ENCODE results near the gene HYCC1. TPM values are rescaled to one million over a fixed set of nuclear protein-coding genes. Genes with fewer than 3 reads are reported as not detected.

The HYCC1 gene
- total and polyA plus RNA-seq, 9 of the 15 experiments (the other 6 are each of a cell fraction or from before 2014, with no cell fraction given): 11.2 to 40.6 (median 37.9) TPM

GRCh38 chr7:23013715-23014649 is at the start of gene HYCC1 (continued):
- TF ChIP-seq, protein P1, sequence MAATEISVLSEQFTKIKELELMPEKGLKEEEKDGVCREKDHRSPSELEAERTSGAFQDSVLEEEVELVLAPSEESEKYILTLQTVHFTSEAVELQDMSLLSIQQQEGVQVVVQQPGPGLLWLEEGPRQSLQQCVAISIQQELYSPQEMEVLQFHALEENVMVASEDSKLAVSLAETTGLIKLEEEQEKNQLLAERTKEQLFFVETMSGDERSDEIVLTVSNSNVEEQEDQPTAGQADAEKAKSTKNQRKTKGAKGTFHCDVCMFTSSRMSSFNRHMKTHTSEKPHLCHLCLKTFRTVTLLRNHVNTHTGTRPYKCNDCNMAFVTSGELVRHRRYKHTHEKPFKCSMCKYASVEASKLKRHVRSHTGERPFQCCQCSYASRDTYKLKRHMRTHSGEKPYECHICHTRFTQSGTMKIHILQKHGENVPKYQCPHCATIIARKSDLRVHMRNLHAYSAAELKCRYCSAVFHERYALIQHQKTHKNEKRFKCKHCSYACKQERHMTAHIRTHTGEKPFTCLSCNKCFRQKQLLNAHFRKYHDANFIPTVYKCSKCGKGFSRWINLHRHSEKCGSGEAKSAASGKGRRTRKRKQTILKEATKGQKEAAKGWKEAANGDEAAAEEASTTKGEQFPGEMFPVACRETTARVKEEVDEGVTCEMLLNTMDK (IDR thresholded peaks at IDR 0.05; ENCODE audit: borderline replicate concordance, insufficient read depth, low read depth, low read length, poor library complexity, severe bottlenecking): peak; percentile 23
- TF ChIP-seq TAF15 (IDR thresholded peaks at IDR 0.05; ENCODE audit: low read depth, low read length) (no peak), MAZ (CRISPR knock-in tag; conservative IDR thresholded peaks at IDR 0.05 in 1 of 2, IDR thresholded peaks at IDR 0.05 in 1 of 2) (peak; percentile 78 to 81), CTBP1 (IDR thresholded peaks at IDR 0.05; ENCODE audit: borderline replicate concordance) (peak; percentile 45; the same call in 1 of the 2 replicates), SRF (CRISPR knock-in tag; IDR thresholded peaks at IDR 0.05) (peak in 1 of 2 experiments; percentile 33; a peak in 1 of 4 replicates), ESRRA (IDR thresholded peaks at IDR 0.05; ENCODE audit: borderline replicate concordance, low read depth) (peak; percentile 57; the same call in 1 of the 2 replicates), ELF2 (CRISPR knock-in tag; IDR thresholded peaks at IDR 0.05) (no peak), XRCC5 (IDR thresholded peaks at IDR 0.05; ENCODE audit: low read depth, low read length) (0 out of 2 replicates have a peak, but pooled peaks have one; percentile 48), POLR2G (IDR thresholded peaks at IDR 0.05; ENCODE audit: low read depth, low read length) (peak; percentile 95), FOSL1 (tag; conservative IDR thresholded peaks at IDR 0.05) (0 out of 2 replicates have a peak, but pooled peaks have one; percentile 14), CCNT2 (IDR thresholded peaks at IDR 0.05; ENCODE audit: borderline replicate concordance, extremely low read depth, insufficient read length, low read depth, low read length) (peak; percentile 50), MTA3 (IDR thresholded peaks at IDR 0.05; ENCODE audit: borderline replicate concordance) (peak; percentile 95; the same call in 1 of the 2 replicates), RAD21 (CRISPR knock-in tag; conservative IDR thresholded peaks at IDR 0.05 in 1 of 2, IDR thresholded peaks at IDR 0.05 in 1 of 2) (peak in 1 of 2 experiments; percentile 17; a peak in 2 of 4 replicates), RBBP5 (IDR thresholded peaks at IDR 0.05; ENCODE audit: borderline replicate concordance, insufficient read depth, low read length, poor library complexity, severe bottlenecking) (peak; percentile 75), SMC3 (conservative IDR thresholded peaks at IDR 0.05; ENCODE audit: insufficient read depth, low read depth, low read length) (no peak), MEIS2 (IDR thresholded peaks at IDR 0.05; ENCODE audit: partially characterized antibody) (peak; percentile 88)
- TF ChIP-seq, protein P2, sequence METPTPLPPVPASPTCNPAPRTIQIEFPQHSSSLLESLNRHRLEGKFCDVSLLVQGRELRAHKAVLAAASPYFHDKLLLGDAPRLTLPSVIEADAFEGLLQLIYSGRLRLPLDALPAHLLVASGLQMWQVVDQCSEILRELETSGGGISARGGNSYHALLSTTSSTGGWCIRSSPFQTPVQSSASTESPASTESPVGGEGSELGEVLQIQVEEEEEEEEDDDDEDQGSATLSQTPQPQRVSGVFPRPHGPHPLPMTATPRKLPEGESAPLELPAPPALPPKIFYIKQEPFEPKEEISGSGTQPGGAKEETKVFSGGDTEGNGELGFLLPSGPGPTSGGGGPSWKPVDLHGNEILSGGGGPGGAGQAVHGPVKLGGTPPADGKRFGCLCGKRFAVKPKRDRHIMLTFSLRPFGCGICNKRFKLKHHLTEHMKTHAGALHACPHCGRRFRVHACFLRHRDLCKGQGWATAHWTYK (CRISPR knock-in tag; IDR thresholded peaks at IDR 0.05): no peak
- TF ChIP-seq, protein P3, sequence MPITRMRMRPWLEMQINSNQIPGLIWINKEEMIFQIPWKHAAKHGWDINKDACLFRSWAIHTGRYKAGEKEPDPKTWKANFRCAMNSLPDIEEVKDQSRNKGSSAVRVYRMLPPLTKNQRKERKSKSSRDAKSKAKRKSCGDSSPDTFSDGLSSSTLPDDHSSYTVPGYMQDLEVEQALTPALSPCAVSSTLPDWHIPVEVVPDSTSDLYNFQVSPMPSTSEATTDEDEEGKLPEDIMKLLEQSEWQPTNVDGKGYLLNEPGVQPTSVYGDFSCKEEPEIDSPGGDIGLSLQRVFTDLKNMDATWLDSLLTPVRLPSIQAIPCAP (CRISPR knock-in tag; IDR thresholded peaks at IDR 0.05; ENCODE audit: borderline replicate concordance): no peak
- TF ChIP-seq, protein P4, sequence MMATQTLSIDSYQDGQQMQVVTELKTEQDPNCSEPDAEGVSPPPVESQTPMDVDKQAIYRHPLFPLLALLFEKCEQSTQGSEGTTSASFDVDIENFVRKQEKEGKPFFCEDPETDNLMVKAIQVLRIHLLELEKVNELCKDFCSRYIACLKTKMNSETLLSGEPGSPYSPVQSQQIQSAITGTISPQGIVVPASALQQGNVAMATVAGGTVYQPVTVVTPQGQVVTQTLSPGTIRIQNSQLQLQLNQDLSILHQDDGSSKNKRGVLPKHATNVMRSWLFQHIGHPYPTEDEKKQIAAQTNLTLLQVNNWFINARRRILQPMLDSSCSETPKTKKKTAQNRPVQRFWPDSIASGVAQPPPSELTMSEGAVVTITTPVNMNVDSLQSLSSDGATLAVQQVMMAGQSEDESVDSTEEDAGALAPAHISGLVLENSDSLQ (IDR thresholded peaks at IDR 0.05): peak; percentile 99

All from K562 (cell line).